ENCODE measurements around the gene CLN6.

Gene CLN6

GRCh38 chr15:68197170-68197492 lies 32.4 kb downstream of the CLN6 start:
- H3K4me3 Mint-ChIP-seq = no peak overlapping the region
- no peaks in the 10 kb centered on the region for H3K9me3 Mint-ChIP-seq
- no peak for ATAC-seq
- peaks cover 19% of the 10 kb centered on the region for H3K4me1 Mint-ChIP-seq
- no peaks in the 10 kb centered on the region for H3K27me3 Mint-ChIP-seq
- H3K36me3 Mint-ChIP-seq = peaks cover 29% of the 10 kb centered on the region
- no peak overlapping the region for H3K27ac Mint-ChIP-seq

- H3K9me3 Mint-ChIP-seq = no peaks in the 10 kb centered on the region
- H3K36me3 Mint-ChIP-seq = peaks cover 33% of the 10 kb centered on the region
- H3K27ac Mint-ChIP-seq = no peak overlapping the region
- H3K27me3 Mint-ChIP-seq = no peaks in the 10 kb centered on the region
- H3K4me1 Mint-ChIP-seq = peaks cover 19% of the 10 kb centered on the region
- no peak for ATAC-seq
- no peak overlapping the region for H3K4me3 Mint-ChIP-seq
Measured at GRCh38 chr15:68196445-68197169, 32.9 kb downstream of the CLN6 start.

DNA sequence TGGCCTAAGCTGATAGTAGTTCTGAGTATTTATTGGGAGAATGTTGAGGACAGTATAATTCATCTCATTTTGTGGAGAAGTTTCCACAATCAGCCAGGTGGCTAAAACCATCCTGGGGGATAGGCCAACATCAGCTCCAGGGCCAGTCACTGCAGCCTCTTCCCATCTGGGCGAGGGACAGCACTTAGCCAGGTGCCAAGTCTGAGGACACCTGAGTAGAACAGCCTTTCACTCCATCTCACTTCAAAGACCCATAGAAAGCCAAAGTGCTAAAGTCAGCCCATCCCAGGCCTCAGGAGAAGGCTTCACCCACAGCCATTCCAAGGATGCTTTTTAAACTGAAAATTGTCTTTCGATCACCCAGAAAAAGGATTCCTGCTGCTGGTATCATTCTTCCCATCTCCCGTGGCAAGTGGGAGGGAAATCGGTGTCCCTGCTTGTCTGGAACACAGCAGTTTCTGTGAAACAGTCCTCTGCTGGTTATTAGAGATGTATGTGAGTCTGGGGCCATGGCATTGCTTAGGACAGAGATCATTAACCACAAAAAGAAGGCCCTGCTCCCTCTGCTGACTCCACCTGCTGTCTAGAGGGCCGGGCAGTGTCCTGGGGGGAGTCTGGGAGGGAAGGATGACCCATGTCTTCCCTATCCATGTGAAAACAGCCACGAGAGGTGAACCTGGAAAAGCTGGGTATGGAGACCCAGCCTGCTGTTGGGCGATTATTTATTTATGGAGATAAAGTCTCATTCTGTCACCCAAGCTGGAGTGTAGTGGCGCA lies 34.0 kb downstream of the CLN6 start:
- peaks cover 33% of the 10 kb centered on the region for H3K36me3 Mint-ChIP-seq
- no peak for ATAC-seq
- H3K27me3 Mint-ChIP-seq = no peaks in the 10 kb centered on the region
- H3K9me3 Mint-ChIP-seq = no peaks in the 10 kb centered on the region
- peaks cover 19% of the 10 kb centered on the region for H3K4me1 Mint-ChIP-seq
- H3K27ac Mint-ChIP-seq = peak overlapping the region; percentile 31
- no peak overlapping the region for H3K4me3 Mint-ChIP-seq

- Mint-ChIP-seq H3K27me3 (no peaks in the 10 kb centered on the region), H3K36me3 (peaks cover 47% of the 10 kb centered on the region), H3K9me3 (no peaks in the 10 kb centered on the region), H3K4me3 (no peak overlapping the region), H3K27ac (no peak overlapping the region), H3K4me1 (peaks cover 11% of the 10 kb centered on the region)
- ATAC-seq = no peak
Measured at GRCh38 chr15:68192804-68193486, 36.6 kb downstream of the CLN6 start.

DNA sequence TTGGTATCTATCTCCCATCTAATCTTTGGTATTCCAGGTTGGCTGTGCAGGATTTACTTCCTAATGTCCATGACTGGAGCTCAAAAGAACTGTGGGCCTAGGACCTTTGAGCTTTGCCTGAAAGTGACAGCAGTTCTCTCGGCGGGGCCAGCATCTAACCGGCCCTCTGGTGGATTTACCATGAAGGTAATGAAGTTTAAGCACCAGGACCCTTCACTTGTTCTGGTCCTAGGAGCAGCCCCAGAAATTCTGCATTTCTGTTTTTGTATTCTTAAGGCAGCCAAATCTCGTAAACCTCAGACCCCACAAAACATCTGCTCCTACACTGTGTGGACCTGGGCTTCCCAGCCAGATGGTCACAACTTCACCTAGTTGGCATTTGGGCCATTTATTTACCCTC lies 37.4 kb downstream of the CLN6 start:
- H3K27ac Mint-ChIP-seq = no peak overlapping the region
- H3K4me1 Mint-ChIP-seq = peaks cover 3% of the 10 kb centered on the region
- no peaks in the 10 kb centered on the region for H3K27me3 Mint-ChIP-seq
- peaks cover 52% of the 10 kb centered on the region for H3K36me3 Mint-ChIP-seq
- H3K9me3 Mint-ChIP-seq = no peaks in the 10 kb centered on the region
- no peak overlapping the region for H3K4me3 Mint-ChIP-seq
- ATAC-seq = no peak

DNA sequence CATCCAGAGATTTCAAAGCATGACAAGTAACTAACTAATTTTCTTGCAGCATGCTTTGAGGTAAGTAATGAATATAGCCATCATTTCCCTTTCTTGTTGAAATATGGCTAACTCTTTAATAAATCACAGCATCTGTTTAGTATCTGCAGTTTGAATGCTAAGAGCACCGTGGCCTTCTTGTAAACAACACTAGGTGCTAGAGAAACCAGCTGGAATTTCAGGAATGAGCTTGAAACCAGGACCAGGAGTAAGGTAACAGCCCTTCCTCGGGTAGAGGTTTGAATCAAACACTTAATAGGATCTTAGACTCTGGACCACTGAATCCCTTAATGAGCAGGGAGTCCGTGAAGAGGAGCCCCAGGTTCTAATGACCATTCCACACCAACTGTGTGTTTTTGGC lies 38.0 kb downstream of the CLN6 start:
- no peak overlapping the region for H3K4me3 Mint-ChIP-seq
- H3K9me3 Mint-ChIP-seq = no peaks in the 10 kb centered on the region
- no peaks in the 10 kb centered on the region for H3K4me1 Mint-ChIP-seq
- no peaks in the 10 kb centered on the region for H3K27me3 Mint-ChIP-seq
- no peak for ATAC-seq
- peaks cover 52% of the 10 kb centered on the region for H3K36me3 Mint-ChIP-seq
- H3K27ac Mint-ChIP-seq = no peak overlapping the region

- ATAC-seq = no peak
- Mint-ChIP-seq H3K27ac (no peak overlapping the region), H3K27me3 (no peaks in the 10 kb centered on the region), H3K9me3 (no peaks in the 10 kb centered on the region), H3K4me3 (no peak overlapping the region), H3K36me3 (peaks cover 55% of the 10 kb centered on the region), H3K4me1 (no peaks in the 10 kb centered on the region)
Measured at GRCh38 chr15:68190048-68190447, 39.5 kb downstream of the CLN6 start.

DNA sequence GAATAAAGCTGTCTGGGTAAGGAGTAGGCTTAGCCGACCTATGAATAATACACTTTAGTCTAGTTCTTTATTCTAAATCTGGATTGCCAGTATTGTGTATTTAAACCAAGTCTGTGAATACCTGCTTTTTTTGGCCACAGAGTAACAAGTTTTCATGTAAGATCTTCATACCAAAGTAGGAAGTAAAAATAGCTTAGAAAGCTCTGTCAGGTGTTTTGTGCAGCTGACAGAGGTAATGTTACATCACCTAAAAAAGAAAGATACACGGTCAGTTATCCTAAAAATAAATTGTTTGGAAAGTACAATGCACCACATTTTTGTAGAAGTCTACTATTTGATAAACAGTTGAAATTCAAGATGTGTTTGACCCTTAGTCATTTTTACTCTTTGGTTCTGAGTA lies 40.9 kb downstream of the CLN6 start:
- H3K4me3 Mint-ChIP-seq = no peak overlapping the region
- peak overlapping the region; percentile 8 for H3K27ac Mint-ChIP-seq
- no peaks in the 10 kb centered on the region for H3K9me3 Mint-ChIP-seq
- H3K27me3 Mint-ChIP-seq = no peaks in the 10 kb centered on the region
- peaks cover 54% of the 10 kb centered on the region for H3K36me3 Mint-ChIP-seq
- H3K4me1 Mint-ChIP-seq = no peaks in the 10 kb centered on the region
- no peak for ATAC-seq

DNA sequence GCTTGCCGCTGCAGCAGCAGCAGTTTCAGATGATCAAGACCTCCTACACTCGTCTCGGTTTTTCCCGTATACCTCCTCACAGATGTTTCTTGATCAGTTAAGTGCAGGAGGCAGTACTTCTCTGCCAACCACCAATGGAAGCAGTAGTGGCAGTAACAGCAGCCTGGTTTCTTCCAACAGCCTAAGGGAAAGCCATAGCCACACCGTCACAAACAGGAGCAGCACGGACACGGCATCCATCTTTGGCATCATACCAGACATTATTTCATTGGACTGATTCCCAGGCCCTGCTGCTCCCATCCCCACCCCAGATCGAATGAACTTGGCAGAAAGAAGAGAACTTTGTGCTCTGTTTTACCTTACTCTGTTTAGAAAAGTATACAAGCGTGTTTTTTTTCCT lies 42.0 kb downstream of the CLN6 start:
- Mint-ChIP-seq H3K9me3 (no peaks in the 10 kb centered on the region), H3K27ac (no peak overlapping the region), H3K4me1 (no peaks in the 10 kb centered on the region), H3K36me3 (peaks cover 52% of the 10 kb centered on the region), H3K27me3 (no peaks in the 10 kb centered on the region), H3K4me3 (no peak overlapping the region)
- ATAC-seq = no peak

DNA sequence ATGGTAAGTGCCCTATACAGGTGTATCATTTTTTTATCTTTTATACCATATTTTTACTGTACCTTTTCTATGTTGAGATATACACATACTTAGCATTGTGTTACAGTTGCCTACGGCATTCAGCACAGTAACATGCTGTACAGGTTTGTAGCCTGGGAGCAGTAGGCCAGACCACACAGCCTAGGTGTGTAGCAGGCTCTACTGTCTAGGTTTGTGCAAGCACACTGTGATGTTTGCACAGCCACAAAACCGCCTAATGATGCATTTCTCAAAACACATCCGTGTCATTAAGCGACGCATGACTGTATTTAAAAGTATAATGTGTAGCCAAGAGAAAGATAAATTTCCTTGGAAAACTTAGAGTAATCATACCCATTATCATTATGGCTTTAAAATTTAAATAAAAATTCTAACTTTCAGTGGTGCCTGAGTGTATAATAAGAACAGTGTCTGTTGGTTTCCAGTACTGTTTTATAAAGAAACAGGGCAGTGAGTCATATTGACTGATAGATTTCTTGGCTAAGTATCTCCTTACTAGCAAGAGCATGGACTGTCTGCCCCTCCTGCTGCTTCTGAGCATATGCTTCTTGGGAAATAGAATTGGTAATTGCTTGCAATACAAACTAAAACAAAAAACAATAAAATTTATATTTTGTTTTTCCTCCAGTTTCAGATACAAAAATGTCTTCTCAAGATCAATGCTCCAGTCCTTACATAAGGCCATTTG lies 42.7 kb downstream of the CLN6 start:
- no peaks in the 10 kb centered on the region for H3K27me3 Mint-ChIP-seq
- ATAC-seq = no peak
- H3K36me3 Mint-ChIP-seq = peaks cover 46% of the 10 kb centered on the region
- no peak overlapping the region for H3K27ac Mint-ChIP-seq
- H3K4me1 Mint-ChIP-seq = no peaks in the 10 kb centered on the region
- no peak overlapping the region for H3K4me3 Mint-ChIP-seq
- H3K9me3 Mint-ChIP-seq = no peaks in the 10 kb centered on the region

DNA sequence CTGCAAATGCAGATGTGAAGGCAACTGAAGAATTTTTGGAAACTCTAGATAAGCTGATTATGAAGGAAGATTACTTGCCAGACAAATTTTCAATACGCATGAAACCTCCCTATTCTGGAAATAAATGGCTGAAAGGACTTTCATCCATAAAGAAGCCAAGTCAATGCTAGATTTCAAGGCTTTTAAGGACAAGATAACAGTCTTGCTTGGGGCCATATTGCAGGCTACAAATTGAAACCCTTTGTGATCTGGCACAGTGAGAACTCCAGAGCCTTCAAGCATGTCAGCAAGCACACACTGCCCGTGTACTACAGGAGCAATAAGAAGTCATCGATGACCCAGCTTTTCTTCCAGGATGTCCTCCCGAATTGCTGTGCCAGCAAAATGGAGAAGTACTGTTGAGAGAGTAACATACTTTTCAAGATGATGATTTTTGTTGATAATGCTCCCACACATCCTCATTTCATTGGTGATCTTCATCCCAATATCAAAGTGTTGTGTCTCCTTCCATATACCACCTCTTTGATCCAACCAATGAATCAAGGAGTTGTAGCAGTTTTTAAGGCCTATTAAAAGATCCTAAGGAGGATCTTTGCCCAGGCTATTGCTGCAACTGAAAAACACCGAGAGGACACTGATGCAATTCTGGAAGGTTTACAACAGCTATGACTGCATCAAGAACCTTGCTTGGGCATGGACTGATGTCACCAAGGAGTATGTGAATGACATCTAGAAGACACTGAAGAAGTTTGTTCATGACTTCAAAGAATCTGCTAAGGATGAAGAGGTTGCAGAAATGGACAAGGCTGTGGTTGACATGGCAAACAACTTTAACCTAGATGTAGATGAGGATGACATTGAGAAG lies 44.7 kb downstream of the CLN6 start:
- Mint-ChIP-seq H3K4me3 (no peak overlapping the region), H3K27me3 (no peaks in the 10 kb centered on the region), H3K36me3 (peaks cover 64% of the 10 kb centered on the region), H3K4me1 (no peaks in the 10 kb centered on the region), H3K27ac (no peak overlapping the region), H3K9me3 (no peaks in the 10 kb centered on the region)
- ATAC-seq = no peak

DNA sequence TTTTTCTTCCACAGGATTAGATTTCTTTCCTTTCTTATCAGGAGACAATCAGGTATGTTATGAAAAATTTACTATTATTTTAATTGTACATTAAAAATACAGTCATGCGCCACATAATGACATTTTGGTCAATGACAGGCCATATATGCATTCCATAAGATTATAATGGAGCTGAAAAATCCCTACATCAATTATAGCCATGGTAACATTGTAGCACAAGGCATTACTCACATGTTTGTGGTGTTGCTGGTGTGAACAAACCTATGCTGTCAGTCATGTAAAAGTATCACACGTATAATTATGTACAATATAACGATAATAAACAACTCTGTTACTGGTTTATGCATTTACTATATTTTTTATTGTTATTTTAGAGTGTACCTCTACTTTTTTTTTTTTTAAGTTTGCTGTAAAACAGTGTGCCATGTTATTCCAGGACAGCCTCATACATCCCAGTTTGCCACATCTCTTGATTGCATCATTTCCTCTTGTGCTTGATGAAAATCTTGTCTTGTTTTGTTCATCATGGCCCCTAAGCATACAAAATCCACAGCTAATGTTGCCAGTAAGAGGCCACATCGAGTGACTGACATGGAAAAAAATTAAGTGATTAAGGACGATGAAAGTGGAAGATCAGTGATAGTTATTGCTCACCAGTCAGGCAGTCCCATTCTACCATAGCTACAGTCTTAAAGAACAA lies 45.8 kb downstream of the CLN6 start:
- Mint-ChIP-seq H3K27ac (no peak overlapping the region), H3K4me1 (no peaks in the 10 kb centered on the region), H3K4me3 (no peak overlapping the region), H3K36me3 (peaks cover 60% of the 10 kb centered on the region), H3K9me3 (no peaks in the 10 kb centered on the region), H3K27me3 (no peaks in the 10 kb centered on the region)
- ATAC-seq = no peak

- Mint-ChIP-seq H3K4me1 (no peaks in the 10 kb centered on the region), H3K27ac (no peak overlapping the region), H3K9me3 (no peaks in the 10 kb centered on the region), H3K4me3 (no peak overlapping the region), H3K27me3 (no peaks in the 10 kb centered on the region), H3K36me3 (peaks cover 49% of the 10 kb centered on the region)
- ATAC-seq = no peak
Measured at GRCh38 chr15:68177742-68178141, 51.8 kb downstream of the CLN6 start.

DNA sequence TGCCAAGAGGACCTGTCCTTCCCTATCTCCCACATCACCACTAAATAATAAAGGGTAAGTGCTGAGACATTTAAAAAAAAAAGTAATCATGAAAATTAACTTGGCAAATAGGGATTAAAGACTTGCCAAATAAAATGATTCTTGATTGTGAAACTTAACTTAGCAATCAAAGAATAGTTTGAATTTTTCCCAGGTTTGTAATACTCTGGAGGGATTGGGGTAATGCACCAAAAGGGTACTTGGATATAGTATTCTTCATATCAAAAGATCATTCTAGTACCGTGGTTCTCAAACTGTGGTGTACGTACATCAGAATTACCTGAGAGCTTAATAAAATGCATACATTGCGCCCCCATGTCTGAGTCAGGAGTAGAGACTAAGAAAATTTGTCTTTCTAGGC lies 52.9 kb downstream of the CLN6 start:
- H3K27me3 Mint-ChIP-seq = no peaks in the 10 kb centered on the region
- no peaks in the 10 kb centered on the region for H3K4me1 Mint-ChIP-seq
- no peak for ATAC-seq
- H3K9me3 Mint-ChIP-seq = no peaks in the 10 kb centered on the region
- H3K4me3 Mint-ChIP-seq = no peak overlapping the region
- no peak overlapping the region for H3K27ac Mint-ChIP-seq
- H3K36me3 Mint-ChIP-seq = peaks cover 45% of the 10 kb centered on the region
